Caco-2 (cell line): ENCODE data around the gene SORCS2. TPM values are rescaled to one million over a fixed set of nuclear protein-coding genes. Genes with fewer than 3 reads are reported as not detected.

Experiments used
- BruUV-seq: library from RNA; stranded (reverse); fragments of 400-500 nt; replicated peaks from 2 replicates; lab custom pipeline; 2021; lab: Mats Ljungman, UMichigan
- CTCF ChIA-PET: fragments of 300-600 bp; sonication (Branson Sonifier 250); formaldehyde crosslinking; loops from one replicate; lab custom pipeline; 2022; ENCODE audit warnings: antibody characterized with exemption; lab: Charles Lee
- POLR2A ChIA-PET: fragments of 300-600 bp; sonication (Branson Sonifier 250); formaldehyde crosslinking; loops from one replicate; lab custom pipeline; 2022; ENCODE audit warnings: antibody characterized with exemption; lab: Charles Lee
- DNase-seq, 2 experiments: peaks; one replicate each; pipeline versions ENCODE4 v3.0.0 to v3.0.0-alpha.2; 2020 to 2022
- H3K27me3 ChIP-seq: replicated peaks from 2 replicates; pipeline ENCODE4 v1.6.0; 2011; ENCODE audit warnings: low read length; ENCODE audit not compliant: control insufficient read depth, insufficient read depth
- H3K36me3 ChIP-seq: 2 replicates; pipeline ENCODE4 v1.5.1; 2011; ENCODE audit warnings: low read length; ENCODE audit not compliant: control insufficient read depth, insufficient read depth
- H3K4me1 ChIP-seq: fragments of 250-450 bp; sonication (Bioruptor Pico); 2 replicates; pipeline ENCODE4 v1.5.1; 2020; ENCODE audit warnings: mild to moderate bottlenecking
- H3K4me3 ChIP-seq: 2 replicates; pipeline ENCODE4 v1.5.1; 2011; ENCODE audit warnings: low read depth, mild to moderate bottlenecking, control low read depth, low read length
- H3K9me3 ChIP-seq: fragments of 250-450 bp; sonication (Bioruptor Pico); 2 replicates; pipeline ENCODE4 v1.5.1; 2020; ENCODE audit warnings: mild to moderate bottlenecking, moderate library complexity
- H3K27ac Mint-ChIP-seq: one replicate; pipeline ENCODE4 v1.8.0; 2022; ENCODE audit warnings: mixed read lengths; ENCODE audit not compliant: unreplicated experiment
- H3K27me3 Mint-ChIP-seq: one replicate; pipeline ENCODE4 v1.8.0; 2022; ENCODE audit warnings: mixed read lengths; ENCODE audit not compliant: insufficient read depth, unreplicated experiment
- H3K36me3 Mint-ChIP-seq: one replicate; pipeline ENCODE4 v1.8.0; 2022; ENCODE audit warnings: mild to moderate bottlenecking, mixed read lengths; ENCODE audit not compliant: insufficient read depth, unreplicated experiment
- H3K4me1 Mint-ChIP-seq: one replicate; pipeline ENCODE4 v1.8.0; 2022; ENCODE audit warnings: low read depth, mixed read lengths; ENCODE audit not compliant: unreplicated experiment
- H3K4me3 Mint-ChIP-seq: one replicate; pipeline ENCODE4 v1.8.0; 2022; ENCODE audit warnings: mild to moderate bottlenecking, moderate library complexity, mixed read lengths; ENCODE audit not compliant: unreplicated experiment
- H3K9me3 Mint-ChIP-seq: one replicate; pipeline ENCODE4 v1.8.0; 2022; ENCODE audit warnings: mixed read lengths; ENCODE audit not compliant: unreplicated experiment
- intact Hi-C: fragments of 100-400 bp; cut with micrococcal nuclease; formaldehyde crosslinking; loops from one replicate; pipeline ENCODE4 v1.10.0; 2022; ENCODE audit not compliant: unreplicated experiment
- total RNA-seq: library from RNA; stranded (reverse); gene quantifications from 2 replicates; pipeline ENCODE4 v1.2.3, GENCODE V29; 2022
- TF ChIP-seq, protein P1 (sequence below), 2 experiments: fragments of 200-600 bp in 1 of 2; IDR thresholded peaks; 1 replicate in 1 of 2; 2 replicates in 1 of 2; pipeline versions ENCODE4 v1.5.1 to v1.8.0; 2011 to 2022; ENCODE audit warnings: antibody characterized with exemption in 1 of 2, control low read depth in 1 of 2, inconsistent platforms in 1 of 2, low read depth in 1 of 2, low read length in 1 of 2, mild to moderate bottlenecking in 1 of 2, moderate library complexity in 1 of 2; ENCODE audit not compliant: insufficient read depth in 1 of 2, severe bottlenecking in 1 of 2, unreplicated experiment in 1 of 2

The SORCS2 gene
- total RNA-seq, 1 experiment from 2014 or later, result 1.6 TPM

DNA sequence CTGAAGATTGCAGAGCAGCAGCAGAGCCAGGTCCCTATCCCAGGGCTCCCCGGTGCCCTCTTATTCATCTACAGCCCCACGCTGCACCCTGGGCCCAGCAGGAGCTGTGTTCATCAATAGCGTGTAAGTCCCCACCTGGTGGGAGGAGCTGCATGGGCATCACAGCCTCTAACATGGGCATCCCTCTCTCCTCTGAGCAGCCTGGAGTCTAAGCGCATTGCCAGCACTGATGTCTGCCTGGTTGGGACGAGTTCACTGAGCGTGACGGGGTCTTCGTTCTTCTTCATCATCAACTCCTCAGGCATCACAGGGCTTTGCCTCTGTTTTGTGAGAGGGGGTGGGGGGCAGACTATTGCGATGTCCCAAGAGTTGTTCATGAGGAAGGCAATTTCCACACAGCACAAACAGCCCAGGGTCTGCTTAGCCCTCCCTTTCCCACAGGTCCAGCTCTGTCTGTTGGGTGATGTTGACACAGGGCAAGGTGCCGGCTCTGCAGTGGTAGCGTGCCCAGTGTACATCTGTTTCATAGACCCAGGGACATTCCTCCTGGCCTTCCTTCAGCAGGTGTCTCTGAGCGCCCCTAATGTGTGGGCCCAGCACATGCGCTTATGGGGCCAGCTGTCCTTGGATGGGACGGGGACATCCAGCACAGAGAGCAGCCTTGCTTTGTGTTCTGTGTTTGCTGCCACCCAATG is 85.9 kb downstream of the SORCS2 start:
- H3K4me3 Mint-ChIP-seq, result no peak overlapping the region
- ChIA-PET CTCF (no interaction called here), POLR2A (no interaction called here)
- no peaks in the 10 kb centered on the region for H3K27me3 Mint-ChIP-seq
- no peaks in the 10 kb centered on the region for H3K36me3 Mint-ChIP-seq
- H3K9me3 Mint-ChIP-seq, result no peaks in the 10 kb centered on the region
- TF ChIP-seq, protein P1, sequence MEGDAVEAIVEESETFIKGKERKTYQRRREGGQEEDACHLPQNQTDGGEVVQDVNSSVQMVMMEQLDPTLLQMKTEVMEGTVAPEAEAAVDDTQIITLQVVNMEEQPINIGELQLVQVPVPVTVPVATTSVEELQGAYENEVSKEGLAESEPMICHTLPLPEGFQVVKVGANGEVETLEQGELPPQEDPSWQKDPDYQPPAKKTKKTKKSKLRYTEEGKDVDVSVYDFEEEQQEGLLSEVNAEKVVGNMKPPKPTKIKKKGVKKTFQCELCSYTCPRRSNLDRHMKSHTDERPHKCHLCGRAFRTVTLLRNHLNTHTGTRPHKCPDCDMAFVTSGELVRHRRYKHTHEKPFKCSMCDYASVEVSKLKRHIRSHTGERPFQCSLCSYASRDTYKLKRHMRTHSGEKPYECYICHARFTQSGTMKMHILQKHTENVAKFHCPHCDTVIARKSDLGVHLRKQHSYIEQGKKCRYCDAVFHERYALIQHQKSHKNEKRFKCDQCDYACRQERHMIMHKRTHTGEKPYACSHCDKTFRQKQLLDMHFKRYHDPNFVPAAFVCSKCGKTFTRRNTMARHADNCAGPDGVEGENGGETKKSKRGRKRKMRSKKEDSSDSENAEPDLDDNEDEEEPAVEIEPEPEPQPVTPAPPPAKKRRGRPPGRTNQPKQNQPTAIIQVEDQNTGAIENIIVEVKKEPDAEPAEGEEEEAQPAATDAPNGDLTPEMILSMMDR (IDR thresholded peaks at IDR 0.05; ENCODE audit: insufficient read depth in 1 of 2, low read depth in 1 of 2, low read length in 1 of 2, severe bottlenecking in 1 of 2, unreplicated experiment in 1 of 2), result no peak
- Histone ChIP-seq H3K4me1 (peaks cover 9% of the 10 kb centered on the region; the same call in 1 of the 2 replicates), H3K9me3 (no peaks in the 10 kb centered on the region), H3K27me3 (no peaks in the 10 kb centered on the region), H3K4me3 (no peak overlapping the region), H3K36me3 (no peaks in the 10 kb centered on the region)
- no peaks in the 10 kb centered on the region for H3K4me1 Mint-ChIP-seq
- DNase-seq, result no peak
- intact Hi-C loops, result no loop called here
- BruUV-seq, result no TSS peak
- H3K27ac Mint-ChIP-seq, result no peak overlapping the region

- no peak for DNase-seq
- H3K4me3 ChIP-seq, result no peak overlapping the region
- no peaks in the 10 kb centered on the region for H3K36me3 ChIP-seq
- H3K4me1 ChIP-seq, result peaks cover 9% of the 10 kb centered on the region; the same call in 1 of the 2 replicates
- no peaks in the 10 kb centered on the region for H3K36me3 Mint-ChIP-seq
- H3K9me3 ChIP-seq, result no peaks in the 10 kb centered on the region
- intact Hi-C loops, result no loop called here
- no peaks in the 10 kb centered on the region for H3K9me3 Mint-ChIP-seq
- BruUV-seq, result no TSS peak
- no peaks in the 10 kb centered on the region for H3K27me3 ChIP-seq
- H3K4me3 Mint-ChIP-seq, result no peak overlapping the region
- H3K27ac Mint-ChIP-seq, result no peak overlapping the region
- H3K27me3 Mint-ChIP-seq, result no peaks in the 10 kb centered on the region
- TF ChIP-seq, protein P1 (IDR thresholded peaks at IDR 0.05; ENCODE audit: insufficient read depth in 1 of 2, low read depth in 1 of 2, low read length in 1 of 2, severe bottlenecking in 1 of 2, unreplicated experiment in 1 of 2), result no peak
- H3K4me1 Mint-ChIP-seq, result no peaks in the 10 kb centered on the region
- POLR2A ChIA-PET, result no interaction called here
- CTCF ChIA-PET, result no interaction called here
Measured at GRCh38 chr4:7278981-7279380, 86.6 kb downstream of the SORCS2 start.

- no peaks in the 10 kb centered on the region for H3K9me3 Mint-ChIP-seq
- H3K27ac Mint-ChIP-seq, result no peak overlapping the region
- Histone ChIP-seq H3K9me3 (no peaks in the 10 kb centered on the region), H3K36me3 (no peaks in the 10 kb centered on the region), H3K27me3 (no peaks in the 10 kb centered on the region), H3K4me3 (no peak overlapping the region), H3K4me1 (peaks cover 9% of the 10 kb centered on the region; the same call in 1 of the 2 replicates)
- no TSS peak for BruUV-seq
- TF ChIP-seq, protein P1 (IDR thresholded peaks at IDR 0.05; ENCODE audit: insufficient read depth in 1 of 2, low read depth in 1 of 2, low read length in 1 of 2, severe bottlenecking in 1 of 2, unreplicated experiment in 1 of 2), result no peak
- intact Hi-C loops, result no loop called here
- DNase-seq, result no peak
- H3K36me3 Mint-ChIP-seq, result no peaks in the 10 kb centered on the region
- H3K27me3 Mint-ChIP-seq, result no peaks in the 10 kb centered on the region
- H3K4me1 Mint-ChIP-seq, result no peaks in the 10 kb centered on the region
- ChIA-PET CTCF (no interaction called here), POLR2A (no interaction called here)
- H3K4me3 Mint-ChIP-seq, result no peak overlapping the region
Measured at GRCh38 chr4:7279902-7280301, 87.6 kb downstream of the SORCS2 start.
